Glomerular visceral epithelial cell (primary cell): Measurements from ENCODE around the gene KLHL30.

Source experiments
- DNase-seq: peaks from one replicate; pipeline ENCODE4 v3.0.0-alpha.2; 2016; ENCODE audit errors: extremely low spot score

KLHL30 gene

DNA sequence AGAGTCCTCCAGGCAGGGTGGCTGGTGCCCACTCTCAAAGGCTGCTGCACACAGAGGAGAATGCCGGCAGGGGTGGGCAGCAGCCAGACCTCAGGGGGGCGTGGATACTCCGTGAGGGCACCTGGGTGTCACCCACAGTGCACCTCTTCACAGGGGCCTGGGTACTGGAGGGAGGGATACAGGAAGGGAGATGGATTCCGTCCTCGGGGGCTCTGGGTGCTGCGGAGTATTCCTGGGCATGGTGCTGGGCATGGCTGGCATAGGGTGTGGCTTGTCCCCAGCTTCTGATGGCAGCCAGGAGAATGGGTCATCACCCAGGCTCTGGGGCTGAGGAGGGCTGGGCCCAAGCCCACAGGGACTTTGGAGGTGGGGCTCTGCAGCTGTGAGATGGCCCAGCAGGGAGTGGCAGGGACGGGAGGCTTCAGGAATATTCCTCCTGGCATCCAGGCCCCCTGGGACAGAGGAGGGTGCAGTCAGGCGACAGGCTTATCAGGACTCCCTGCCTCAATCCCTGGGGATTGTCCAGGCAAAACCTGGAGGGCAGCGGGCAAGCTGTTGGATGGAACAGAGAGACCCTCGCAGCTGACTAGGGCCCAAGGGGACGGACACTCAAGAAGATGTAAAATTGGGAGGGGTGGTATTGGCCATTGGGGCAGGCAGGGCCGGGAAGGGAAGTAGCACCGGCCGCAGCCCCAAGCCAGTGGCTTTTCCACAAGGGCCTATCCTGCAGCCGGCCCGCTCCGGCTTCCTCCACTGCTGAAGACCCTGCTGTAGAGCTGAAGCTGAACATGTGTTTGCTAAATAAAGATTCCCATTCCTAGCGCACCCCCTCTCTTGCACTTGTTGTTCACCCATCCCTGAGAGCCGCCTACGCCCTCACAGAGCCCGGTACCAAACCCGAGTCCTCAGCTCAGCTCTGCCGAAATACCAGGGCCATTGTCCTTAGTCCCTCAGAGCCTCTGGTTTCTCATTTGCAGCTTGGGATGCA lies 5.7 kb upstream of the KLHL30 start:
- no peak for DNase-seq

DNA sequence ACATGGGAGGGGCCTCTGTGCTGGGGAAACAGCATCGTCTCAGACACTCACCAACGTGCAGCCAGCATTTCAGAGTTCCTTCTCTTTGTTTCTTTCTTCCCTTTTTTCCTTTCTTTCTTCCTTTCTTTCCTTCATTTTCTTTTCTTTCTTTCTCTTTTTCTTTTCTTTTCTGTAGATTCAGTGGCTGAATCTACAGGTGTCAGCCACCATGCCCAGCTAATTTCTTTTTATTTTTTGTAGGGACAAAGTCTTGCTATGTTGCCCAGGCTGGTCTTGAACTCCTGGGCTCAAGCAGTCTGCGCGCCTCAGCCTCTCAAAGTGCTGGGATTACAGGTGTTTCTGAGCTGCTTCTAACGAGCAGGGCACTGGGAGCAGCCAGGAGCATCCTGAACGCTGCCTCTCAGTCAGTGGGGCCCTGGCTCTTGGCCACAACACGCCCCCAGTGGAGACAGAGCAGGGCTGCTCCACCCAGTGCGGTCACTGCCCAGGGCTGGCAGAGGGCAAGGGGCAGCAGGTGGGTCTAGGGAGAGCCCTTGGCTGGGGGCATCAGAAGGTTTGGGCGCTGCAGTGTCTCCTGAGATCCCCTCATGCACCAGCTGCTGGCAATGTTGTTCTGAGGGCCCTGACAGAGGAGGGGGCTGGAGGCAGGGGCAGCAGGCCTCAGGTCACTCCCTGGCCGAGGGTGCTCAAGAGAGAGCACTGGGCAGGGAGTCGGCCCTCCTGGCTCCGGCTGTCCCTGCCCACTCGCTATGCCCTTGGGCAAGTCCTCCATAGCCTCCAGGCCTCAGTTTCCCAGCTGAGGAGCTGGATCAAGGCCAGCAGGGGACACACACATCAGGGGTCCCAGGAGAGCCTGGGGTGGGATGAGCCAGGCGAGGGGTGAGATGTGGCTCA lies 4.7 kb upstream of the KLHL30 start:
- DNase-seq = no peak

DNA sequence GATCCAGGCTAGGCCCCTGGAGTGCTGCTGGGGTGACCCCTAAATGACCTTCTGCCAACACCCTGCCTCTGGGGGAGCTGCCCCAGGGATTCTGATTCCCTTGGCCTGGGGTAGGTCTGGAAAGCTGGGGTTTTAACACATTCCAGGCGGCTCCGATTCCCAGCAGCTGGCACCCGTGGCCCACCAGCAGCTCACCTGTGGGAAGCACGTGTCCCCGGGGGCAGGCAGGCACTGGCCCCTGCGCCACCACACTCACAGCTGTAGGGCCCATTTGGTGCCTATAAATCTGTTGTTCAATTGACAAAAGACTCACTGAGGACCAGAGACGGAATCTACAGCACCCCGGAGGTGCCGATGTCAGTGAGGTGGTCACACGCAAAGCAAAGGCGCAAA lies 4.1 kb upstream of the KLHL30 start:
- DNase-seq = no peak

DNA sequence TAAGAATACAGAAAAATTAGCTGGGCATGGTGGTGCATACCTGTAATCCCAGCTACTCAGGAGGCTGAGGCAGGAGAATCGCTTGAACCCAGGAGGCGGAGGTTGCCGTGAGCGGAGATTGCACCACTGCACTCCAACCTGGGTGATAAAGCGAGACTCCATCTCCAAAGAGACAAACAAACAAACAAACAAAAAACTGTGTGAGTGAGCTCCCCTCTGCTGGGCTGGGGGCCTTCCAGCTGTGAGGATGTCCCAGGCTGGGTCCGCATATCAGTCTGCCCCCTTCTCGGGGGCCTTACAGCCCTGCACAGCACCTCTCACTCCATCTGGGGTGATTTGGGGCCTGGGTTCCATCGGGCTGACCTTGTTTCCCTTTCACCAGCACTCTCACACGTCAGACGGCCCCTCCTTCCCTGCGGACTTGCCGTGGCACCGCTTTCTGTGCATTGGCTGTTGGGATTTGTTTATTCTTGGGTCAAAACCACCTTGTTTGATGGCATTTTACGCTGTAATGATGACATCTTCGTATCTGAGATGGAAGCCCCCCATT lies 2.8 kb upstream of the KLHL30 start:
- no peak for DNase-seq

DNA sequence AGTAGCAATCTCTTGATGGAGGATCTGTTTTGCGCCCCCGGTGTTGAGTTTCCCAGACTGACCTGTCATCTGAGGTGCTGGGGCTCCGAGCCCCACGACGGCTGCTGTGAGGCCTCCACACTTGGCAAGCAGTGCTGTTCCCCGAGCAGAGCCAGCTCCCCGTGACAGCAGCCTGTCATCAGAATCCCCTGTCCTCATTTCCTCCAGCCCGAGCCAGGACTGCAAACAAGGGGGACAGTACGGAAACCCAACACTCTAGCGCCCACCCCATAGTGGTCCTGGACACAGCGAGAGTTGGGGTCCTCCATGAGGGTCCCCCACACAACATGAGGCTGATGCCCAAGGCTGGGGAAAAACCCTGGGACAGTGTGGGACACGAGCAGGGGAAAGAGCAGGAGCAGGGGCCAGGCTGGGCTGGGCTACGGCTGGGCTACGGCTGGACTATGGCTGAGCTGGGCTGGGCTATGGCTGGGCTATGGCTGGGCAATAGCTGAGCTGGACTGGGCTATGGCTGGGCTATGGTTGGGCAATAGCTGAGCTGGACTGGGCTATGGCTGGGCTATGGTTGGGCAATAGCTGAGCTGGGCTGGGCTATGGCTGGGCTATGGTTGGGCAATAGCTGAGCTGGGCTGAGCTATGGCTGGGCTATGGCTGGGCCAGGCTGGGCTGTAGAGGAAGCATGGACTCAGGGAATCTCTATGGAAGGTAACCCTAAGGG lies 1.5 kb upstream of the KLHL30 start:
- no peak for DNase-seq

DNA sequence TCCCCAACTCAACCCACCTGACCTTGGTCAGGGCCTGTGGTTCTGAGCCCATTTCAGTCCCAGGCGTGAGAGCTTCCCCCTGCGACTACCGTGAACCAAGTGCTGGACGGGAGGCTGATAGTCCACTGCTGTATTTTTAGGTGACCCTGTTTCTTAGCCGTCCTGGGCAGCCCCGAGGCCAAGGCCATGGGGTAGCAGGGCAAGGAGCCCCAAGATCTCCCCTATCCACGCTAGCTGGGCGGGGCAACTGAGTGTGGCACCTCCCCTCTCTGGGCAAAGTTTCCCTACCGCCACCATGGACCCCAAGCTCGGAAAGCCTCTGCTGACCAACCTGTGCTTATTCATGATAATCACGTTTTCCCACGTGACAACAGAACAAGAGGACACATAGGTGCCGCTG lies 583 bp upstream of the KLHL30 start:
- DNase-seq = no peak

DNA sequence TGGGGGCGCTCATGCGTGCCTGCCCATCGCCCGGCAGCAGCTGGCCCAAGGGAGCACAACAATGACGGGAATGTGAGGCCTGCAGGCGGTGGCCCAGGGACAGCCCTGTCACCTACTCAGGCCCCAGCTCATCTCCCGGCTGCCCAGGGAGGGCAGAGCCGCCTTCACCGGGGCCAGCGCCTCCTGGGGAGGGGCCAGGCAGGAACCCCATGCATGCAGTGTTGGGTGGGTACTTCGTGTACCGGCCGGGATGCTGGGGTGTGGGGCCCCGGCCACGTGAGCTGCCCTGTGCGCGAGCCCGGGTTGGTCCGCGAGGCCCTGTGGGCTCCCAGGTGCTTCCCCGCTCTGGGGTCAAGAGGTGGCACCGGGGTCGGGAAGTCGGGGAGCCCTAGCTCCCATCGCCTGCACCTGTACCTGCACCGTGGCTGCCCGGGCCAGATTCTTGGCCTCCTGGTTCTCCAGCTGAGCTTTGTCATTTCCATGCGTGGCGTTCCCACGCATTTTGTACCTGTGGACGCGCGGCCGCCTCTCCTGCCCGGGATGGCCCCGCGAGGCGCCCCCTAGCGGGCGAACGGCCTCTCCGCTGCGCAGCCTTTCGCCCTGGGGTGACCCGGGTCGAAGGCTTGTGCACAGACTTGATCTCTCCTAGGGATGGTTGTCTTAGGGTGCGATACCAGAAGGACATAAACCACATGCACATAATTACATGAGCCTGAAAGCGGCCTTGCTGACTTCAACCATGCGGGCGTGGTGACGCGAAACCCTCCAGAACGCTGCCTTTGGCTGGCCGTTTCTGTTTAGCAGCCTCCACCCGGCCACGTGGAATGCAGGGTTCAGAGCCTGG lies 950 bp downstream of the KLHL30 start:
- no peak for DNase-seq

DNA sequence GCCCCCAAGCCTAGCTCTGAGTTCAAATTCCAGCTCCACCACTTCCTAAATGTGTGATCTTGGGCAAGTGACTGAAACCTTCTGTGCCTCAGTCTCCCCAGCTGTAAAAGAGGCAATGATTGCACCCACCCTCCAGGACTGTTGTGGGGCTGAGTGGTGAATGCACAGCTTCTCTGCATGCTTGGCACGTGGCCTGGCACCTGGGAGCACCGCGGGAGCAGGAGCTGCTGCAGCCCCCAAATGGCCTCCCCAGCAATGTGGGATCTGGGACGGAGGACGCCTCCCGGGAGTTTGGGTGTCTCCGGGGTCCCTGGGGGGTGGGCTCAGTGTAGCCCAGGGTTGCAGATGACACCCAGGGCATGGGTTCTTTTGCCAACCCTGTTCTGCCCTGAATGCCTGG lies 1.6 kb downstream of the KLHL30 start:
- DNase-seq = no peak

DNA sequence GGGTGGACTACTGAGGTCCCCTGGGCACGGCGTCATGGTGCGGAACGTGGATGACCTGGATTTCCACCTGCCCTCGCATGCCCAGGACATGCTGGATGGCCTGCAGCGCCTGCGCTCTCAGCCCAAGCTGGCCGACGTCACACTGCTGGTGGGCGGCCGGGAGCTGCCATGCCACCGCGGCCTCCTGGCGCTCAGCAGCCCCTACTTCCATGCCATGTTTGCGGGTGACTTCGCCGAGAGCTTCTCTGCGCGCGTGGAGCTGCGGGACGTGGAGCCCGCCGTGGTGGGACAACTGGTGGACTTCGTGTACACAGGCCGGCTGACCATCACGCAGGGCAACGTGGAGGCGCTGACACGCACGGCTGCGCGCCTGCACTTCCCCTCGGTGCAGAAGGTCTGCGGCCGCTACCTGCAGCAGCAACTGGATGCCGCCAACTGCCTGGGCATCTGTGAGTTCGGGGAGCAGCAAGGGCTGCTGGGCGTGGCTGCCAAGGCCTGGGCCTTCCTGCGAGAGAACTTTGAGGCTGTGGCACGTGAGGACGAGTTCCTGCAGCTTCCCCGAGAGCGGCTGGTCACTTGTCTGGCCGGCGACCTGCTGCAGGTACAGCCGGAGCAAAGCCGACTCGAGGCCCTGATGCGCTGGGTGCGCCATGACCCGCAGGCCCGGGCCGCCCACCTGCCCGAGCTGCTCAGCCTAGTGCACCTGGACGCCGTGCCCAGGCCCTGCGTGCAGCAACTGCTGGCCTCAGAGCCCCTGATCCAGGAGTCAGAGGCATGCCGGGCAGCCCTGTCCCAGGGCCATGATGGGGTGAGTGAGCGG lies 2.5 kb downstream of the KLHL30 start:
- DNase-seq = no peak

DNA sequence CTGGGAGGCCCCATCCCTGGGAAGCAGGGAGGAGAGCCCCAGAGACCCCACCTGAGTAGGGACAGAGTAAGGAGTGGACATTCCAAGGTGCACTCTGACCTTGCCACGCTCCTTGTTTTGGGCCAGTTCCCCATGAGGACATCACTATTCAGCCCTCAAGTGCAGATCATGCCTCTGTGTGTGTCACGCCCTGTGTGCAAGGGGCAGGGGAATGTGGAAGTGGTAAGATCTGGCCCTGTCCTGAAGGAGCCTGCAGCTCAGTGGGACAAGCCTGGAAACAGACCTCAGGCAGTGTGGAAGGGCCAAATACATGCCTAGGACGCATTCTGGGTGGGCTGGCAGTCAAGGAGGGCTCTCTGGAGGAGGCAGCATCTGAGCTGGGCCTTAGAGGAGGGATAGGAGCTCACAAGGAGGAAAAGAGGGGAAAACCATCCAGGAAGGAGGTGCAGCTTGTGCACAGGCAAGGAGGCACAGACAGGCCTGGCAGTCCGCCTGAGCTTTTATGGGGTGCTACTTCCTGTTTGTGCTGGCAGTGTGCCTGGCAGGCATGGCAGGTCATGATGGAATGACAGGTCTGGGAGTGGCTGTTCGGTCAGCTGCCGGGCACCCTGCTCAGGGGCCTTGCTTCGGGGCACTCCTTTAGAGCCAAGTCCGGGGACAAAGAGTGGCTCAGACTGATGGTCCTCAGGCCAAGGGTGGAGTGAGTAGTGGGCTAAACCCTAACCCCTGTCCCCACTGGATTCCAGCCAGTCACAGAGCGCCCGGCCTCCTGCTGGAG lies 3.3 kb downstream of the KLHL30 start:
- peak; percentile 91 for DNase-seq

DNA sequence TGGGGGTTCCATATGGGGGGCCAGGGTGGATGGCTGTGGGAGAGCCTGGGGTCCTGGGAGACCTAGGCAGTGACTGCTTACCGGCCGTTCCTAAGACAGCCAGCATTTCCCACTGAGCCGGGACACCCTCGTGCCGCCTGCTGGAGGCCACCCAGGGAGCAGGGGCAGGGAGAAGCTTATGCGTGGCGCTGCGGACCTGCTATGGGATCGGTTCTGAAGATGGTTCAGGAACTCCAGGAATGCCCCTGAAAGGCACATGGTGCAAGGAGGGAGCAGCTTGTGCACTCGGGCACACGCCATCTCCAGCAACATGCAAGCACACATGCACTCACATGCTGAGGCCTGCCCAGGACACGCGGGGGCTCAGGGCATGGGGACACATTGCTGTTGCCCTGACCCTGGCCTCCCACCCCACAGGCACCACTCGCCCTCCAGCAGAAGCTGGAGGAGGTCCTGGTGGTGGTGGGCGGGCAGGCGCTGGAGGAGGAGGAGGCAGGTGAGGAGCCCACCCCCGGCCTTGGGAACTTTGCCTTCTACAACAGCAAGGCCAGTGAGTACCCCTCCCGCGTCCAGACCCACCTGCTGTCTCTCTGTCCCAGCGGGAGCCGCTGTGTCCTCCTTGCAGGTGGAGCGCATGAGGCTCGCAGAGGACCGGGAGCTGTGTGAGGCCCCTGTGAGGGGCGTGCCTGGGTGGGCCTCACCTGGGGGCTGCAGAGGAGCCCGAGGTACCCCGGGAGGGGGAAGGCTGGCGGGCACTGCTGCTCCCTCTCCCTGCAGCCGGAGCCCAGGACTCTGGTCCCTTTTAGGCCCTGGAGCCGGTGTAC lies 4.1 kb downstream of the KLHL30 start:
- DNase-seq = peak; percentile 55

DNA sequence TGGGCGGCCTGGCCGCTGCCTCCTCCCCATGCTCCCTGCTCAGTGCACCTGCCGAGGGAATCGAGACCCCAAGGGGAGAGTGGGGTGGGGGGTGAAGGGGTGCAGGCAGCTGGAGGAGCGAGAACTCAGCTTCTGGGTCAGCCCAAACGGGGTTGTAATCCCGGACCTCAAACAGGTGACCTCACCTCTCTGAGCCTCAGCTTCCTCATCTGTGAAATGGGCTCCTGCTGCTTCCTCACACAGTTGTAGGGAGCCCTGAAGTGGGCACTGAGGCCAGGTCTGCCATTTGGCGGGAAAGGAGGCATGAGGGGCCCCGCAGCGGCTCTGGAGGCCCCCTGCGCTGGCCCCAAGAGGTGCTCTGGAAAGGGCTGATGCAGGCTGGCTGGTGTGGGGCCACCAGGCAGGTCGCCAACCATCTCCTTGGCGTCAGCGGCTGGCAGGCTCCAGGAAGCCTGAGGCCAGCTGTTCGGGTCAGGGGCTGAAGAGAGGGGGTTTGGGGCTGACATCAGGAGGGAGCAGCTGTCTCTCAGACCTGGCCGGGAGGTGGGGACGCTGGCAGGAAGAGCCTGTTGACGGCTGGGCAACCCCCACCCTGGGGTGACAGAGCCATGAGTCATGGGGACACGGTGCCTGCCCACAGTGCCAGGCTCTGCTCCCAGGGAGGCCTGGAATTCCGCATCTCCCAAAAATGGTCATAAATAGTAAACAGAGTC lies 4.9 kb downstream of the KLHL30 start:
- peak; percentile 93 for DNase-seq

DNA sequence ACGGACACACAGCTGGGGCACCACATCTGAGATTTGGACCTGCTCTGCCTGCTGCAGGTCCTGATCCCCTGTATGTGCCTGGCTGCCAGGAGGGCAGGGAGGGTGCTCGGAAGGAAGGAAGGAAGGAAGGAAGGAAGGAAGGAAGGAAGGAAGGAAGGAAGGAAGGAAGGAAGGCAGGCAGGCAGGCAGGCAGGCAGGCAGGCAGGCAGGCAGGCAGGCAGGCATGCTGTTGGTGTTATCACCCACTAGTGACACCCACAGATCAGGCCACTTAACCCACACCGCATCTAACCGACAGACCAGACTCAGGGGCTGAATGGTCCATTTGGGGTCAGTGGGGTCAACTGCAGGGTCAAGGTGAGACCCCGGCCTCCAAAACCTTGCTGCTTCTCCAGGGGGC lies 5.8 kb downstream of the KLHL30 start:
- no peak for DNase-seq

DNA sequence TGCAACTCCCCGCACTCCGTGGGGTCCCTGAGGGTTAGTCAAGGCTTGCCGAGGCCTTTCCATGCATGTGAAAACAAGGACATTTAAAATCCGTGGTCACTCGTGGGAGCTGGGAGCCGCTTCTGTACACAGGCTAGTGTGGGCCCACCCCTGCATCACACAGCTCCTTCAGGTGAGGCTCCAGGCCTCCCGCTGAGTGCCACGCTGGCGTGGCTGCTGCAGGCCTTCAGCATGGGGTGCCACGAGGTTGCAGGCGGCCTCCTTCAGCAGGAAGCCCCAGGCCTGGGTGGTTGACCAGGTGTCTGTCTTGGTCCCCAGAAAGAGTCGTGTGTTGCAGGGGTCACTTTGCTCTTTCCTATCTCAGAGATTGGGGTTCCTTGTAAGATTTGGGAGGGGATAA lies 6.6 kb downstream of the KLHL30 start:
- DNase-seq = no peak

DNA sequence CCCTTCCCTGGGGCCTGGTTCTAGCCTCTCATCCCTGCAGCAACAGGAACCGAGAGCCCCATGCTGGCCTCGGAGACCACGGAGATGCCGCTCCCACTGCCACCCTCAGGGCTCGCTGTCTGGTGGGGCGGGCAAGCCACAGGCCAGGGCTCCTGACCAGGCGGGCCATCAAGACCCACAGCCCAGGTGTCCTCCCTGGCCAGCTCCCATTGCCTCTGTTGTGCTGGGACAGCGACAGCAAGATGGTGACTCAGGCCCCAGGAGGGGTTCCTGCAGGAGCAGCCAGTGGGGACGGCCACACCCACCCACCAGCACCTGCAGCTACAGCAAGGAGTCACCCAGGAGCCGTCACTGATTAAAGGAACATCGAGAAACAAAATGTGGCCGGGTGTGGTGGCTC lies 7.4 kb downstream of the KLHL30 start:
- DNase-seq = no peak

DNA sequence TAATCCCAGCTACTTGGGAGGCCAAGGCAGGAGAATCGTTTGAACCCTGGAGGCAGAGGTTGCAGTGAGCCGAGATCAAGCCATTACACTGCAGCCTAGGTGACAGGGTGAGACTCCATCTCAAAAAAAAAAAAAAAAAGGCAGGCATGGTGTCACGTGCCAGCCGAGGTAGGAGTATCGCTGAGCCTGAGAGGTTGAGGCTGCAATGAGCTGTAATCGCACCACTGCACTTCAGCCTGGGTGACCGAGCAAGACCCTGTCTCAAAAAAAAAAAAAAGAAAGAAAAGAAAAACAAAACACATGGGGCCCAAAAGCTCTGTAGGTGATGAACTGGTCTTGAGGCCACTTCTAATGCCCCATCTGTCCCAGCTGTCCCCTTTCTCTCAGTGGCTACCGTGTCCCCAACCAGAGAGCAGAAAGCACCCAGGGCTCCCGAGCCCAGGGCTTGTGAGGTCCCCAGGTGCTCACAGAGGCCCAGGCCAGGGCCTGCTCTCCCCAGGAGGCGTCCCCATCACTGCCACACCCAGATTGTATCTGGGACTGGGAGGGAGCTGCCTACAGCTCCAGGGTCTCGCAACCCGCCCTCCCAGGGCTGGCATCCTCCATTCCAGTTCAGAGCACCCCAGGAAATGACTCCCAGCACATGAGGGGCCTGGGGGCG lies 8.5 kb downstream of the KLHL30 start:
- DNase-seq = no peak

DNA sequence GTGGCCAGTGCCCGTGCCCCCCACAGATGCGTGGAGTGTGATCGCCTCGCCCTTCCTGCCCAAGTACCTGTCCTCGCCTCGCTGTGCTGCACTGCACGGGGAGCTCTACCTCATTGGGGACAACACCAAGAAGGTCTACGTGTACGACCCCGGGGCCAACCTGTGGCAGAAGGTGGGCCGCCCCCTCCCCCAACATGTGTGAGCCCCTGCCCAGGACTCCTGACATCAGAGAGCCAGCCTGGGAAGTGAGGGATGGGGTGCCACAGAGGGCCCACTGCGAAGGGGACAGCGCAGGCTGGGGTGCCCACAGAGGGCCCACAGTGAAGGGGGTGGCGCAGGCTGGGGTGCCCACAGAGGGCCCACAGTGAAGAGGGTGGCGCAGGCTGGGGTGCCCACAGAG lies 10.5 kb downstream of the KLHL30 start:
- DNase-seq = no peak
